ELR (cell line): ENCODE measurements around the gene RAPGEF5.

Experiments used
- DNase-seq: peaks from one replicate; pipeline ENCODE4 v3.0.0-alpha.2; 2015; ENCODE audit warnings: low read depth

The RAPGEF5 gene

GRCh38 chr7:22187691-22188348 lies 169.1 kb downstream of the RAPGEF5 start:
- no peak for DNase-seq

- DNase-seq, result no peak
These were observed 171.4 kb downstream of the RAPGEF5 start for GRCh38 chr7:22185559-22185958.

- no peak for DNase-seq
These were observed 172.3 kb downstream of the RAPGEF5 start for GRCh38 chr7:22184549-22185199.

GRCh38 chr7:22183522-22184280 lies 173.3 kb downstream of the RAPGEF5 start:
- DNase-seq, result no peak

- no peak for DNase-seq
These were observed 174.8 kb downstream of the RAPGEF5 start for GRCh38 chr7:22182149-22182548.

- no peak for DNase-seq
These were observed 175.3 kb downstream of the RAPGEF5 start for GRCh38 chr7:22181663-22182062.

- DNase-seq, result no peak
These were observed 177.5 kb downstream of the RAPGEF5 start for GRCh38 chr7:22179442-22179879.

- no peak for DNase-seq
These were observed 178.2 kb downstream of the RAPGEF5 start for GRCh38 chr7:22178735-22179134.

- no peak for DNase-seq
These were observed 180.1 kb downstream of the RAPGEF5 start for GRCh38 chr7:22176791-22177412.

- no peak for DNase-seq
These were observed 182.4 kb downstream of the RAPGEF5 start for GRCh38 chr7:22174574-22174953.

GRCh38 chr7:22173685-22174573 lies 183.0 kb downstream of the RAPGEF5 start:
- peak; percentile 15 for DNase-seq

GRCh38 chr7:22168129-22168634 lies 188.8 kb downstream of the RAPGEF5 start:
- no peak for DNase-seq

GRCh38 chr7:22167482-22167881 lies 189.5 kb downstream of the RAPGEF5 start:
- DNase-seq, result no peak

- DNase-seq, result no peak
These were observed 190.0 kb downstream of the RAPGEF5 start for GRCh38 chr7:22166928-22167327.

GRCh38 chr7:22159341-22159740 lies 197.6 kb downstream of the RAPGEF5 start:
- DNase-seq, result no peak

GRCh38 chr7:22157552-22157951 lies 199.4 kb downstream of the RAPGEF5 start:
- DNase-seq, result no peak

- DNase-seq, result peak; percentile 76
These were observed 200.7 kb downstream of the RAPGEF5 start for GRCh38 chr7:22156205-22156604.

- no peak for DNase-seq
These were observed 202.8 kb downstream of the RAPGEF5 start for GRCh38 chr7:22154143-22154529.

- DNase-seq, result no peak
These were observed 203.4 kb downstream of the RAPGEF5 start for GRCh38 chr7:22153432-22154142.

- DNase-seq, result no peak
These were observed 204.3 kb downstream of the RAPGEF5 start for GRCh38 chr7:22152690-22153089.

GRCh38 chr7:22151901-22152300 lies 205.1 kb downstream of the RAPGEF5 start:
- no peak for DNase-seq
